Neural progenitor cell (in vitro differentiated cells): ENCODE measurements around the gene SDHAF2. TPM values are rescaled to one million over a fixed set of nuclear protein-coding genes. Genes with fewer than 3 reads are reported as not detected.

Source experiments
- DNase-seq: peaks from one replicate; pipeline ENCODE4 v3.0.0-alpha.2; 2016; ENCODE audit warnings: low spot score
- H2AFZ ChIP-seq: fragments of 200-600 bp; sonication (generic); replicated peaks from 2 replicates; pipeline ENCODE4 v1.6.1; 2016; ENCODE audit warnings: antibody characterized with exemption
- H3F3A ChIP-seq: fragments of 200-600 bp; sonication (generic); 2 replicates; pipeline ENCODE4 v1.6.1; 2016; ENCODE audit warnings: antibody characterized with exemption, low read depth
- H3K27ac ChIP-seq: fragments of 200-600 bp; sonication (generic); 2 replicates; pipeline ENCODE4 v1.5.1; 2016; ENCODE audit warnings: mild to moderate bottlenecking
- H3K27me3 ChIP-seq: fragments of 200-600 bp; sonication (generic); 2 replicates; pipeline ENCODE4 v1.6.1; 2016; ENCODE audit warnings: mild to moderate bottlenecking, moderate library complexity
- H3K36me3 ChIP-seq: fragments of 200-600 bp; sonication (generic); 2 replicates; pipeline ENCODE4 v1.5.1; 2016
- H3K4me1 ChIP-seq: fragments of 200-600 bp; sonication (generic); 2 replicates; pipeline ENCODE4 v1.6.1; 2016; ENCODE audit warnings: mixed run types
- H3K4me2 ChIP-seq: fragments of 200-600 bp; sonication (generic); 2 replicates; pipeline ENCODE4 v1.6.1; 2016
- H3K4me3 ChIP-seq: fragments of 200-600 bp; sonication (generic); 2 replicates; pipeline ENCODE4 v1.5.1; 2016
- H3K79me2 ChIP-seq: fragments of 200-600 bp; sonication (generic); 2 replicates; pipeline ENCODE4 v1.6.1; 2016; ENCODE audit warnings: low read depth
- H3K9ac ChIP-seq: fragments of 200-600 bp; sonication (generic); 2 replicates; pipeline ENCODE4 v1.6.1; 2016
- H3K9me3 ChIP-seq: fragments of 200-600 bp; sonication (generic); 2 replicates; pipeline ENCODE4 v1.5.1; 2016; ENCODE audit warnings: low read depth
- H4K20me1 ChIP-seq: fragments of 200-600 bp; sonication (generic); 2 replicates; pipeline ENCODE4 v1.6.1; 2016; ENCODE audit warnings: low read depth
- H3K27ac Mint-ChIP-seq: 3 replicates; pipeline ENCODE4 v1.8.0; 2021; ENCODE audit warnings: mixed read lengths
- H3K27me3 Mint-ChIP-seq: 2 replicates; pipeline ENCODE4 v1.8.0; 2022; ENCODE audit warnings: low read depth, mild to moderate bottlenecking, inconsistent platforms, moderate library complexity, mixed read lengths; ENCODE audit not compliant: insufficient read depth
- H3K36me3 Mint-ChIP-seq: 3 replicates; pipeline ENCODE4 v1.8.0; 2021; ENCODE audit warnings: mixed read lengths
- H3K4me1 Mint-ChIP-seq: 3 replicates; pipeline ENCODE4 v1.8.0; 2021; ENCODE audit warnings: mixed read lengths
- H3K4me3 Mint-ChIP-seq: 3 replicates; pipeline ENCODE4 v1.8.0; 2021; ENCODE audit warnings: mild to moderate bottlenecking, moderate library complexity, mixed read lengths
- H3K9me3 Mint-ChIP-seq: 3 replicates; pipeline ENCODE4 v1.8.0; 2020; ENCODE audit warnings: mixed read lengths
- CTCF ChIP-seq: fragments of 200-600 bp; sonication (generic); IDR thresholded peaks from 2 replicates; pipeline ENCODE4 v1.5.1; 2017; ENCODE audit warnings: antibody characterized with exemption, mild to moderate bottlenecking
- EZH2 ChIP-seq: fragments of 200-600 bp; sonication (generic); IDR thresholded peaks from 2 replicates; pipeline ENCODE4 v1.6.1; 2017; ENCODE audit warnings: antibody characterized with exemption, mild to moderate bottlenecking, moderate library complexity
- EZH2phosphoT487 ChIP-seq: fragments of 200-600 bp; sonication (generic); IDR thresholded peaks from 2 replicates; pipeline ENCODE4 v1.6.1; 2017; ENCODE audit warnings: antibody characterized with exemption
- total RNA-seq: library from RNA; depleted of rRNA; stranded (reverse); fragments of >200 nt; gene quantifications from 2 replicates; pipeline ENCODE4 v1.2.3, GENCODE V29; 2015; ENCODE audit warnings: low replicate concordance

SDHAF2 gene
- total RNA-seq, 1 donor from 2014 or later, result 27.4 TPM

GRCh38 chr11:61406991-61407728 is 22.8 kb upstream of the SDHAF2 start:
- Mint-ChIP-seq H3K4me1 (no peaks in the 10 kb centered on the region), H3K4me3 (no peak overlapping the region), H3K27ac (no peak overlapping the region), H3K9me3 (no peaks in the 10 kb centered on the region), H3K36me3 (peaks cover 37% of the 10 kb centered on the region), H3K27me3 (peaks cover 3% of the 10 kb centered on the region)
- H4K20me1 ChIP-seq, result peaks cover 7% of the 10 kb centered on the region
- peaks cover 20% of the 10 kb centered on the region for H3K36me3 ChIP-seq
- H3K9me3 ChIP-seq, result no peaks in the 10 kb centered on the region
- H3K27ac ChIP-seq, result no peak overlapping the region
- no peak for DNase-seq
- no peaks in the 10 kb centered on the region for H3K4me1 ChIP-seq
- H3K79me2 ChIP-seq, result no peaks in the 10 kb centered on the region
- TF ChIP-seq EZH2phosphoT487 (no peak), EZH2 (no peak), CTCF (no peak)
- no peak overlapping the region for H2AFZ ChIP-seq
- no peak overlapping the region for H3K4me3 ChIP-seq
- no peak overlapping the region for H3K4me2 ChIP-seq
- no peak overlapping the region for H3K9ac ChIP-seq
- no peaks in the 10 kb centered on the region for H3K27me3 ChIP-seq
- H3F3A ChIP-seq, result peaks cover 40% of the 10 kb centered on the region

GRCh38 chr11:61411589-61411988 is 18.3 kb upstream of the SDHAF2 start:
- Histone ChIP-seq H3K36me3 (peaks cover 38% of the 10 kb centered on the region), H2AFZ (no peak overlapping the region), H3K4me3 (no peak overlapping the region), H3K9ac (no peak overlapping the region), H3K4me1 (no peaks in the 10 kb centered on the region), H3K79me2 (peaks cover 7% of the 10 kb centered on the region), H3K9me3 (no peaks in the 10 kb centered on the region), H3K27ac (no peak overlapping the region), H4K20me1 (peaks cover 10% of the 10 kb centered on the region), H3K4me2 (no peak overlapping the region), H3K27me3 (no peaks in the 10 kb centered on the region), H3F3A (peaks cover 11% of the 10 kb centered on the region)
- Mint-ChIP-seq H3K9me3 (no peaks in the 10 kb centered on the region), H3K4me3 (no peak overlapping the region), H3K27me3 (peaks cover 3% of the 10 kb centered on the region), H3K27ac (no peak overlapping the region), H3K36me3 (peaks cover 41% of the 10 kb centered on the region), H3K4me1 (no peaks in the 10 kb centered on the region)
- DNase-seq, result no peak
- TF ChIP-seq EZH2 (no peak), CTCF (no peak), EZH2phosphoT487 (no peak)

GRCh38 chr11:61413496-61413895 is 16.4 kb upstream of the SDHAF2 start:
- H3K79me2 ChIP-seq, result peaks cover 26% of the 10 kb centered on the region
- no peaks in the 10 kb centered on the region for H3K27me3 ChIP-seq
- H3K4me3 ChIP-seq, result no peak overlapping the region
- Mint-ChIP-seq H3K27me3 (peaks cover 3% of the 10 kb centered on the region), H3K4me1 (no peaks in the 10 kb centered on the region), H3K27ac (no peak overlapping the region), H3K4me3 (no peak overlapping the region), H3K36me3 (peaks cover 43% of the 10 kb centered on the region), H3K9me3 (no peaks in the 10 kb centered on the region)
- DNase-seq, result no peak
- no peaks in the 10 kb centered on the region for H3K4me1 ChIP-seq
- peaks cover 50% of the 10 kb centered on the region for H3K36me3 ChIP-seq
- H2AFZ ChIP-seq, result no peak overlapping the region
- TF ChIP-seq EZH2 (no peak), CTCF (no peak), EZH2phosphoT487 (no peak)
- no peak overlapping the region for H3K9ac ChIP-seq
- H3K9me3 ChIP-seq, result no peaks in the 10 kb centered on the region
- H4K20me1 ChIP-seq, result peaks cover 25% of the 10 kb centered on the region
- H3K27ac ChIP-seq, result no peak overlapping the region
- no peak overlapping the region for H3K4me2 ChIP-seq
- H3F3A ChIP-seq, result peaks cover 17% of the 10 kb centered on the region
